ENCODE results near the gene SNX8.

DNA sequence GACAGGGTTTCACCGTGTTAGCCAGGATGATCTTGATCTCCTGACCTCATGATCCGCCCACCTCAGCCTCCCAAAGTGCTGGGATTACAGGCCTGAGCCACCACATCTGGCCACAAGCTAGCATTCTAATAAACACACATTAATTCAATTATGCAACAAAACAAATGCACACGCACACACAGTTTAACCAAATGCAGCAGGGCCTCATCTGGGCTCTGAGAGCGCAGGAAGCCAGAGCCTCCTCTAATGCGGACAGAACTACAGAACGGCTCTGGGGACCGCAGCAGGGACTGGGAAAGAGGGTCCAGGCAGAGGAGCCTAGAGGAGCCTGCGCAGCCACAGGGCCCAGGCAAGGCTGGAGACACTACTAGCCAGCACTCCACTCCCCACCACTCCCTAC lies 85.3 kb downstream of the SNX8 start:
- TF ChIP-seq, protein P1, sequence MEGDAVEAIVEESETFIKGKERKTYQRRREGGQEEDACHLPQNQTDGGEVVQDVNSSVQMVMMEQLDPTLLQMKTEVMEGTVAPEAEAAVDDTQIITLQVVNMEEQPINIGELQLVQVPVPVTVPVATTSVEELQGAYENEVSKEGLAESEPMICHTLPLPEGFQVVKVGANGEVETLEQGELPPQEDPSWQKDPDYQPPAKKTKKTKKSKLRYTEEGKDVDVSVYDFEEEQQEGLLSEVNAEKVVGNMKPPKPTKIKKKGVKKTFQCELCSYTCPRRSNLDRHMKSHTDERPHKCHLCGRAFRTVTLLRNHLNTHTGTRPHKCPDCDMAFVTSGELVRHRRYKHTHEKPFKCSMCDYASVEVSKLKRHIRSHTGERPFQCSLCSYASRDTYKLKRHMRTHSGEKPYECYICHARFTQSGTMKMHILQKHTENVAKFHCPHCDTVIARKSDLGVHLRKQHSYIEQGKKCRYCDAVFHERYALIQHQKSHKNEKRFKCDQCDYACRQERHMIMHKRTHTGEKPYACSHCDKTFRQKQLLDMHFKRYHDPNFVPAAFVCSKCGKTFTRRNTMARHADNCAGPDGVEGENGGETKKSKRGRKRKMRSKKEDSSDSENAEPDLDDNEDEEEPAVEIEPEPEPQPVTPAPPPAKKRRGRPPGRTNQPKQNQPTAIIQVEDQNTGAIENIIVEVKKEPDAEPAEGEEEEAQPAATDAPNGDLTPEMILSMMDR (IDR thresholded peaks at IDR 0.05) = no peak
- TF ChIP-seq EZH2 (IDR thresholded peaks at IDR 0.05; ENCODE audit: borderline replicate concordance, insufficient read depth, low read depth, low read length, poor library complexity, severe bottlenecking) = no peak

All from B cell (primary cell).